Measurements from ENCODE around the gene CYBA.

DNA sequence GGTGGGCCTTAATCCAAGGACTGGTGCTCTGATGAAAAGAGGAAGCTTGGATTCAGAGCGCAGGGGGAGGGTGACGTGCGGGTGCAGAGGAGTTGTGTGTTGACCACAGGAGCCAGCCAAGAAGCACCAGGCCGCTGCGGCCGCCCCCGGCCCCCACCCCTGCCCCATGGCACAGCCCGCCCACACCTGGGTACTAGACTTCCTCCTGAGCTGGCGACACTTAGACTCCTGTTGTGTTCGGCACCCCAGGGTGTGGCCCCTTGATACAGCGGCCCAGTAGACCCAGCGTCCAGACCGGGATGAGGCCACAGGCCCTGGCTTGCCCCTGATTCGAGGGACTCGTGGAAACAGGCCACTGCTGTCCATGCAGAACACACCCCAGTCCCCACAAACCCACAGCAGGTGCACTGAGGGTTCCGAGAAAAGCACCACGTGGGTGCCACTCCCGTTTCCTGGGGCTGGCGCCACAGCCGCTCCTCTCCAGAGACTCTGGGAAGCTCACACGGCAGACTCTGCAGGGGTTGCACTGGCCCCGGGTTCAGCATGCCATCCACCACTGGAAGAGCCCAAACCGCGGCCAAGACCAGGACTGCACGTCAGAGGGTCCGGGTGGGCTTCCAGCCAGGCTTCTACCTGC lies 41.2 kb upstream of the CYBA start:
- TF ChIP-seq, protein P1, sequence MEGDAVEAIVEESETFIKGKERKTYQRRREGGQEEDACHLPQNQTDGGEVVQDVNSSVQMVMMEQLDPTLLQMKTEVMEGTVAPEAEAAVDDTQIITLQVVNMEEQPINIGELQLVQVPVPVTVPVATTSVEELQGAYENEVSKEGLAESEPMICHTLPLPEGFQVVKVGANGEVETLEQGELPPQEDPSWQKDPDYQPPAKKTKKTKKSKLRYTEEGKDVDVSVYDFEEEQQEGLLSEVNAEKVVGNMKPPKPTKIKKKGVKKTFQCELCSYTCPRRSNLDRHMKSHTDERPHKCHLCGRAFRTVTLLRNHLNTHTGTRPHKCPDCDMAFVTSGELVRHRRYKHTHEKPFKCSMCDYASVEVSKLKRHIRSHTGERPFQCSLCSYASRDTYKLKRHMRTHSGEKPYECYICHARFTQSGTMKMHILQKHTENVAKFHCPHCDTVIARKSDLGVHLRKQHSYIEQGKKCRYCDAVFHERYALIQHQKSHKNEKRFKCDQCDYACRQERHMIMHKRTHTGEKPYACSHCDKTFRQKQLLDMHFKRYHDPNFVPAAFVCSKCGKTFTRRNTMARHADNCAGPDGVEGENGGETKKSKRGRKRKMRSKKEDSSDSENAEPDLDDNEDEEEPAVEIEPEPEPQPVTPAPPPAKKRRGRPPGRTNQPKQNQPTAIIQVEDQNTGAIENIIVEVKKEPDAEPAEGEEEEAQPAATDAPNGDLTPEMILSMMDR (IDR thresholded peaks at IDR 0.05; ENCODE audit: poor library complexity, severe bottlenecking) = no peak
- TF ChIP-seq EZH2 (IDR thresholded peaks at IDR 0.05; ENCODE audit: borderline replicate concordance, insufficient read depth, low read length, poor library complexity, severe bottlenecking) (no peak), POLR2AphosphoS5 (IDR thresholded peaks at IDR 0.05) (no peak), RAD21 (conservative IDR thresholded peaks at IDR 0.05) (no peak)
